Kidney glomerular epithelial cell (primary cell): ENCODE results near the gene PAX5.

Experiments used
- DNase-seq: peaks from one replicate; lab custom pipeline; 2025; lab: John Stamatoyannopoulos, UW

The PAX5 gene

GRCh38 chr9:36834736-36835135 is 199.3 kb downstream of the PAX5 start:
- DNase-seq = no peak

- no peak for DNase-seq
These were observed 200.1 kb downstream of the PAX5 start for GRCh38 chr9:36833954-36834353.

GRCh38 chr9:36832164-36832795 is 201.8 kb downstream of the PAX5 start:
- DNase-seq = no peak

- DNase-seq = no peak
These were observed 202.5 kb downstream of the PAX5 start for GRCh38 chr9:36831381-36832161.

GRCh38 chr9:36828611-36829013 is 205.5 kb downstream of the PAX5 start:
- DNase-seq = no peak

- DNase-seq = no peak
These were observed 206.5 kb downstream of the PAX5 start for GRCh38 chr9:36827593-36827992.

- DNase-seq = no peak
These were observed 207.5 kb downstream of the PAX5 start for GRCh38 chr9:36826581-36826980.

- no peak for DNase-seq
These were observed 208.9 kb downstream of the PAX5 start for GRCh38 chr9:36825179-36825578.

GRCh38 chr9:36823934-36824333 is 210.1 kb downstream of the PAX5 start:
- no peak for DNase-seq

GRCh38 chr9:36823466-36823865 is 210.6 kb downstream of the PAX5 start:
- DNase-seq = no peak

- no peak for DNase-seq
These were observed 211.9 kb downstream of the PAX5 start for GRCh38 chr9:36822201-36822600.

GRCh38 chr9:36820392-36820861 is 213.6 kb downstream of the PAX5 start:
- no peak for DNase-seq

GRCh38 chr9:36818965-36819870 is 214.8 kb downstream of the PAX5 start:
- no peak for DNase-seq

GRCh38 chr9:36818242-36818938 is 215.7 kb downstream of the PAX5 start:
- no peak for DNase-seq

GRCh38 chr9:36817160-36817834 is 216.8 kb downstream of the PAX5 start:
- no peak for DNase-seq

GRCh38 chr9:36816371-36816770 is 217.7 kb downstream of the PAX5 start:
- DNase-seq = no peak

- no peak for DNase-seq
These were observed 218.3 kb downstream of the PAX5 start for GRCh38 chr9:36815566-36816348.

GRCh38 chr9:36815023-36815422 is 219.0 kb downstream of the PAX5 start:
- no peak for DNase-seq

GRCh38 chr9:36813154-36813553 is 220.9 kb downstream of the PAX5 start:
- no peak for DNase-seq

GRCh38 chr9:36812556-36812955 is 221.5 kb downstream of the PAX5 start:
- no peak for DNase-seq

GRCh38 chr9:36808251-36808650 is 225.8 kb downstream of the PAX5 start:
- no peak for DNase-seq
